NCI-H1417 (cell line): ENCODE measurements around the gene SERPINA3.
"Not testable (repeated sequence)": the region's sequence is repeated elsewhere in the genome, so short reads cannot be mapped to it uniquely, and the experiment has no call there.

Source experiments
- DNase-seq, 3 experiments: peaks; one replicate each; lab custom pipeline; 2025; lab: John Stamatoyannopoulos, UW

The SERPINA3 gene

DNA sequence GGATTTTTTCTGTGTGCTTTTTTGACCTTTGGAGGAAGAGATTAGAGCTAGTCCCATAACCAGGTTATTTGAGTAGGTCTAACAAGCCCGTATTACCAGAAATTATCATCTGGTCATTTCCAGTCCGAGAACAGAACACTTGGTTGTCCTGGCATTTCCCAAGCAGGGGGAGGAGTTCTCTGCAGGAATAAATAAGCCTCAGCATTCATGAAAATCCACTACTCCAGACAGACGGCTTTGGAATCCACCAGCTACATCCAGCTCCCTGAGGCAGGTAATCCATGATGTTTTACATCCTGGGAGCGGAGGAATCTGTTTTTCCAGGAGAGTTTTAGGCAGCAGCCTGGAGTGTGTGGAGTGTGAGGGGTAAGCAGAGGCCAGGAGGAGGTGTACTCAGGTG is at the start of gene SERPINA3:
Gene SERPINA3, plus strand, starts transcription at position 218 of the 400 bp plus-strand sequence. CDS start 2,051 bp downstream, outside the sequence.
- DNase-seq = no peak

DNA sequence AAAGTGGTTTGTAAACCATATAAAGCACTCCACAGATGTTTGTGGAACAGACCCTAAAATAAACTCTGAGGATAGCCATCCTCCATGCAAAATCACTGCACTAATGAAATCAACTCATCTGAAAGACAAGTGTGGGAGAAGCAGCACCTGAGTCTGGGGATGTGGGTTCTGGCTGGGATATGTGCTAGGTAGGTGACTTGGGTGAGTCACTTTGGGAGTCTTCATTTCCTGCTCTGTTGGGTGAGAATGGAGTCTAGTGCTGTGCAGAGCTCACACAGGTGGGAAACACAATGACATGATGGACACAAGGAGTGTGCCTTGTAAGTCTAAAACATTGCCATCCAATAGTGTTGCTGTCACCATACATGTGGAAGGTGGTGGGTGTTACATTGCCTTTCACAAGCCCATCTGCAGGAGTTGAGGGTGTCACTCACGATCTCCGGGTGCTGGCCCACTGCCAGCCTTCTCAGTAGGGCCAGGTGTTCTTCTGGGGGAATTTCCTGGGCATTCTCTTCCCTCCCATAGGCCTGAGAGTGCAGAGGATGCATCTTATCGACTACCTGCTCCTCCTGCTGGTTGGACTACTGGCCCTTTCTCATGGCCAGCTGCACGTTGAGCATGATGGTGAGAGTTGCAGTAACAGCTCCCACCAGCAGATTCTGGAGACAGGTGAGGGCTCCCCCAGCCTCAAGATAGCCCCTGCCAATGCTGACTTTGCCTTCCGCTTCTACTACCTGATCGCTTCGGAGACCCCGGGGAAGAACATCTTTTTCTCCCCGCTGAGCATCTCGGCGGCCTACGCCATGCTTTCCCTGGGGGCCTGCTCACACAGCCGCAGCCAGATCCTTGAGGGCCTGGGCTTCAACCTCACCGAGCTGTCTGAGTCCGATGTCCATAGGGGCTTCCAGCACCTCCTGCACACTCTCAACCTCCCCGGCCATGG is 49.0 kb upstream of the SERPINA3 start:
- DNase-seq = no peak

- DNase-seq = no peak
These were observed 47.8 kb upstream of the SERPINA3 start for GRCh38 chr14:94564381-94564780.

DNA sequence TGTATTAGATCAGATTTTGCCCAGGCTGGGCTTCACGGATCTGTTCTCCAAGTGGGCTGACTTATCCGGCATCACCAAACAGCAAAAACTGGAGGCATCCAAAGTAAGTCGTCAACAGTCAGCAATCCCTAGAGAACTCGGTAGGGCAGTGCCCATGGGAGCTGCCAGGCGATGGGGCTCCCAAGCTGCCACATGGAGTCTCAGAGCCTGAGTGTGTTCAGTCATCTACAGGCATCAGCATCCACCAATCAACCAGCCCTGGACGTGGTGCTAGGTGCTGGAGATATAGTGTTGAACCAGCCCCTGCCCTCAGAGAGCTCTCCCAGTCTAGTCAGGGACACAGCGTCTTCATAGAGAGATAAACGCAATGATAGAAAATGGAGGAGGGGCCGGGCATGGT is 44.0 kb upstream of the SERPINA3 start:
- DNase-seq = no peak

GRCh38 chr14:94569381-94570001 is 42.7 kb upstream of the SERPINA3 start:
- no peak for DNase-seq

- DNase-seq = no peak
These were observed 42.2 kb upstream of the SERPINA3 start for GRCh38 chr14:94570002-94570400.

DNA sequence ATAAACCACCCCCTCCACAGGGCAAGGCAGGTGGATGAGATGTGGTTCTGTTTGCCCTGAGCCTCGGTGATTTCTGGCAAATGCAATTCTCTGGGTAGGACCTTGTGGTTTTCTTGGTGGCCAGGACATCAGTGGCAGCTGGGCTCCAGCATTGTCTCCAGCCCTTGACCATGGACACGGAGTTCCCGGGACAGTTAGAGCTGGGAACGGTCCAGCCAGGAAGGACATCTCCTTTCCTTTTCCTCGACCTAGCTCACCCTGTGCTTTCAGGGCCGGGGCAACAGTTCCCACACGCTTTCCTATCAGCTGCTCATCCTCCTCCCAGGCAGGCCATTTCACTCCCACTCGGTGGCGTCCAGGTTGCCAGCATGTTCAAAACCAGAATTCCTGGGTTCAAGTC is 41.8 kb upstream of the SERPINA3 start:
- no peak for DNase-seq

- DNase-seq = no peak
These were observed 40.8 kb upstream of the SERPINA3 start for GRCh38 chr14:94571395-94571794.

GRCh38 chr14:94571950-94572349 is 40.2 kb upstream of the SERPINA3 start:
- DNase-seq = no peak

DNA sequence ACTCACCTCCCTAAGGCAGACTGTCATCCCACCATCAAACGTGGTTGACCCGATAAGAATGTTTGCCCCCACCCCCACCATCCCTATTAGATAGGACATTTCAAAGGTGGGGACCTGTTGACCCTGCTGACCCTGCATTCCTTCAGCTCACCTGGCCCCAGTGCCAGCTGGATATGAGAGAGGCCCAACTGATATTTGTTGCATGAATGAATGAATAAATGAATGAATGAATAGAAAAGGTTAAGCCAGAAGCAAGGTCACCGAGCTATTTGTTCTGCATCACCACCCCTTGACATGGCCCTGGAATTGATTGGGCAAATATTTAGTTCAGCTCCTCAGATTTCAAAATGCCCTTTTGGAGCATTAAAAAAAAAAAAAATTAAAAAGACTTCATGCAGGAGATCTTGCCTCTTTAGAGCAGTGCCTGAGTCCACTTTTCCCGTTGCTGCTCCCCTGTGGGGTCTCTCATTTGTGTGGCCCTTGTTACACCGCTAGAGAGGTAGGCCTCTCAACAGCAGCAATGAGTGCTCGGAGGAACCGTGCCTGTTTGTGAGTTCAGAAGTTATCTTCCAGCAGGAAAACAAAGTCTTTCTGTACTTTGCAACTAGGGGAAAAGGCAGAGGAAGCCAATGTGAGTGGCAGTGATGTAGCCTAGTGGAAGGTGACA is 39.4 kb upstream of the SERPINA3 start:
- DNase-seq = no peak

DNA sequence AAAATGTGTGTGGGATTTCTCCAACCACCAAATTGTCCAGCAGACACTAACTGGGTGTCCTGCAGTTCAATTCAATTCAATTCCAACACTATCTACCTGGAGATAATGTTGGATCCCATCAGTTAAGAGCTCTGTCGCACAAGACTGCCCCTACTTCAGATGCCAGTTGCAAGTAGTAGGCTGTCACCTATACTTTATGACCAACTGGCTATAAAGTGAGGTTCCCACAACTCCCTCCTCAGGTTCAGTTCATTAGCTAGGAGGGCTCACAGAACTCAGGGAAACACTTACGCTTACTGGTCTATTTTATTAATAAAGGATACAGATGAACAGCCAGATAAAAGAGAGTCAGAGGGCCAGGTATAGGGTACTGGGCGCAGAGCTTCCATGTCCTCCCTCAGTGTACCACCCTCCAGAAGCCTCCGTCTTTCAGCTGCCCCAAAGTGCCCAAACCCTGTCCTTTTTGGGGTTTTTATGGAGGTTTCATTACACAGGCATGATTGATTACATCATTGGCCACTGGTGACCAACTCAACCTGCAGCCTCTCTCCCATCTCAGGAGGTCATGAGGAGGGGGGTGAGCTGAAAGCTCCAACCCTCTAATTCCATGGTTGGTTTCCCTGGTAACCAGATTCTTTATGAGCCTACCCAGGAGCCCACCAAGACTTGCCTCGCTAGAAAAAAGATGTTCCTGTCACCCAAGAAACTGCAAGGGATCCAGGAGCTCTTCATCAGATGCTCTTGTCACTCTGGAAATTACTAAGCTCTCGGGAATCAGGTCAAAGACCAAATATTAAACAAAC is 38.5 kb upstream of the SERPINA3 start:
- DNase-seq = no peak

DNA sequence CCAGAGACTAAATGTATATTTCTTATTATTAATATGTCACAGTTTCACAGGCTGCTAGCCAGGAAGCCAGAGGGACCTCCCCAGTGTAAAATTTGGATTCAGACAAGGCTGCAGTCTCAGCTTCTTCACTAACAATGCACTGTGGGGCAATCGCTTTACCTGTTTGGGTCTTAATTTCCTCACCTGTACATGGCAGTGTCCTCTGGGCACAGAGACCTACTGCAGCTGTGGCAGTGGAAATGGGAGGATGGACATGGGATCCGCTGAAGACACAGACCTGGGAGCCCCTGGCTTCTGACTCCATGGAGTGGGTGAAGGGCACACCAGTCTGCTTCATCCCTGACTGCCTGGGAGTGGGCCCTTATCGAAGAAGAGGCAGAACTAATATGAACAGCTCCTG is 37.9 kb upstream of the SERPINA3 start:
- no peak for DNase-seq

- no peak for DNase-seq
These were observed 36.2 kb upstream of the SERPINA3 start for GRCh38 chr14:94575730-94576585.

GRCh38 chr14:94577472-94577871 is 34.7 kb upstream of the SERPINA3 start:
- DNase-seq = not testable (repeated sequence)

DNA sequence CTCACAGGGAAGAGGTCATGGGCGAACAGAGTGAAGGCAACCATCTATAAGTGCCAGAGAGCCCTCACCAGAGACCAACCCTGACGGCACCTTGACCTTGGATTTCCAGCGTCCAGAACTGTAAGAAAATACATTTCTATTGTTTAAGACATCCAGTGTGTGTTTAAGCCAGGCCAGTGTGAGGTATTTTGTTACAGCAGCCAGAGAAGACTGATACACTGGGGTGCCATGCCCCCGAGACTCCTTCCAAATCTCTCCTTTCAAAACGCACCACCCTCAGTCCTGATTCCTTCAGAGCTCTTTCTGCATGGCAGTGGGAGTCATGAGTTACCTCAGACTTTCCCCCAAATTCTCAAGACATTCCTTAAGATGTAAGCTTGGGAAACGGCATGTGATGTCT is 33.5 kb upstream of the SERPINA3 start:
- no peak for DNase-seq

DNA sequence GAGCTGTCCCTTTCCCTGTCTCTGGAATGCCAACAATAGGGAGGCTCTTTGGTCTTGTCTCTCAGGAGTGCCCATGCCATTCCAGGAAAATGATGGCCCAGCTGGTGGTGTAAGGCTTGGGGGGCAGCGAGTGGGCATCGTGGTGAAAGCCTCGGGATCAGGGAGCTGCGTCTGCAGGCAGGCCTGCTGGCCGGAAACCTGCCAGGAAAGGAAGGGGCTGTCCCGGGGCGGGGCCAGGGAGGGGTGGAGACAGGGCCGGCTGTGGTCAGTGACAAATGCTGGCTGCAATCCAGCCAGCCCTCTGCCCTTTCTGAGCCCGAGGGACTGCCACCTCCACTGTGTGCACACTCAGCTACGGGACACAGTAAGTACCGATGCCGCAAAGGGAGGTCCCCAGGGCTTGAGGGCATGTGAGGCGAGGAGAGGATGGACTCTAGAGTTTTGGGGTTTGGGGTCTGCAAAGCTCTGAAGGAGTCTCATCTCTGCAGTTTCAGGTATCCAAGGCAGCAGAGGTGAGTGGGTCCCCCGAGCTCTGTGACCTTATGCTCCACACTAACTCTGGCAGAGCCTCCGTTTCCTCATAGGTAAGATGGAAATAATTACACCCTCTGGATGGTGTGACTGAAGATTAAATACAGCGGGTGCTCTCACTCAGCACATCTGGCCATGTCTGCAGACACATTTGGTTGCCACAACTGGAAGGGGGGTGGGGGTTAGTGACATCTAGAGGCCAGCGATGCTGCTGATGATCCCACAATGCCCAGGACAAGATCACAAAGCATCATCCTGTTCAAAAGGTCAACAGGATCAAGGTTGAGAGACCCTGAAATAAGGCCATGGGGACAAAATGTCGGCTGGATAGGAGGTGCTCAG is 30.8 kb upstream of the SERPINA3 start, which contains the start of gene SERPINA5:
Gene SERPINA5, plus strand, starts transcription at position 300 of the 873 bp plus-strand sequence. CDS start 5,937 bp downstream, outside the sequence.
- no peak for DNase-seq

DNA sequence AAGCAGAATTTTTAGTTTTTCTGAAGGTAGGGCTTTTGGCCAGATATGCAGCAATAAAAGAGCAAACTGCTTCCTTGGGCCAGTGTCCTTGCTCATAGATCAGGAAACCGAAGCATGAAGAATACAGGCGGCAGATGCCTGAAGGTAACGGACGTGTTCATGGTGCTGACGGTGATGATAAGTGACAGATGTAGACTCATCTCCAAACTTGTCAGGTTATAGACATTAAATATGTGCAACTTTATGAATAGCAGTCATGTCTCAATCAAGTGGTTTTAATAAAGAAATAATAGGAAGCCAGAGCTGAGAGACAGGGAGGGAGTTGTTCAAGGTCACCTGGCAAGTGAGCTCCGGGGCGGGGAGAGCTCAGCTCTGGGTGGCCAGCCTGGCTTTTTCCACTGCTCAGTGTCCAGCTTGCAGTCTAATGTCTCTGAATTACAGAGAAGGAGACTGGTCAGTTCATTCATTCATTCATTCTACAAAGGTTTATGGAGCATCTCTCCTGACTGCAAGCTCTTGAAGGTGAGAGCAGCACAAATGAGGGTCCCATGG is 29.9 kb upstream of the SERPINA3 start:
- no peak for DNase-seq

DNA sequence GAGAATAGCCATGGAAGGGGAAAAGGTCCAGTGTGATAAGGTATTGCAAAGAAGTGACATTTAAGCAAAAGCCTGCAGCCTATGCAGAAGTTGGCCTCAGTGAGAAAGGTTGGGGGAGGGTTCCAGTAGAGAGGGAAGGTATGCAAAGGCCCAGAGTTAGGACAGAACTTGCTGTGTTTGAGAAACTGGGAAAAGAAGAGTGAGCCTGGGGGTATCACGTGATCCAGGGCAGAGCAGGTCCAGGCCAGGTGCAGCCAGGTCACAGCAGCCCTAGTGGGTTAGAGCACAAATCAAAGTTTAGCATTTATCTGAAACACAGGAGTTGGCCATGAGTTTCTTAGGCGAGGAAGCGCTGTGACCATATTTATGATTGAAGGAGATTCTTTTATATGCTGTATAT is 29.3 kb upstream of the SERPINA3 start:
- DNase-seq = no peak

- DNase-seq = no peak
These were observed 28.6 kb upstream of the SERPINA3 start for GRCh38 chr14:94583557-94583956.
